H1 (cell line): ENCODE measurements around the gene PPP1R1A. TPM values are rescaled to one million over a fixed set of nuclear protein-coding genes. Genes with fewer than 3 reads are reported as not detected.

Experiments used
- CEBPB ChIP-seq: IDR thresholded peaks from 2 replicates; pipeline ENCODE4 v1.6.1; 2012; ENCODE audit warnings: low read depth, low read length
- CHD1 ChIP-seq: IDR thresholded peaks from 2 replicates; pipeline ENCODE4 v1.6.1; 2012; ENCODE audit warnings: low read depth, low read length, improper control_type of control experiment
- CTCF ChIP-seq, 3 experiments: IDR thresholded peaks; 1 replicate in 2 of 3; 2 replicates in 1 of 3; pipeline versions ENCODE4 v1.5.1 to v1.6.1; 2011; ENCODE audit warnings: low read length in 3 of 3, mild to moderate bottlenecking in 3 of 3, inconsistent platforms in 2 of 3, low read depth in 1 of 3, moderate library complexity in 1 of 3; ENCODE audit not compliant: insufficient read depth in 1 of 3; ENCODE audit errors: control extremely low read depth in 1 of 3
- GTF2F1 ChIP-seq: IDR thresholded peaks from 2 replicates; pipeline ENCODE4 v1.6.1; 2012; ENCODE audit warnings: low read depth, low read length, improper control_type of control experiment, borderline replicate concordance
- KDM4A ChIP-seq: IDR thresholded peaks from one replicate; pipeline ENCODE4 v1.7.1; 2012; ENCODE audit warnings: low read depth, mild to moderate bottlenecking, moderate library complexity, low read length, inconsistent platforms; ENCODE audit not compliant: severe bottlenecking
- POLR2A ChIP-seq, 2 experiments: IDR thresholded peaks; 1 replicate in 1 of 2; 2 replicates in 1 of 2; pipeline ENCODE4 v1.6.1; 2011; ENCODE audit warnings: low read depth in 2 of 2, low read length in 2 of 2, mild to moderate bottlenecking in 2 of 2; ENCODE audit errors: control extremely low read depth in 1 of 2
- POLR2AphosphoS5 ChIP-seq: IDR thresholded peaks from 2 replicates; pipeline ENCODE4 v1.6.1; 2011; ENCODE audit warnings: low read depth, low read length
- POU5F1 ChIP-seq: IDR thresholded peaks from 2 replicates; pipeline ENCODE4 v1.6.1; 2011; ENCODE audit warnings: low read depth, mild to moderate bottlenecking, low read length, moderate library complexity
- TAF7 ChIP-seq: optimal IDR thresholded peaks from 2 replicates; pipeline ENCODE3; 2011; ENCODE audit warnings: low read depth, mild to moderate bottlenecking, inconsistent platforms, low read length, moderate library complexity, borderline replicate concordance
- polyA plus RNA-seq, 7 experiments: library from polyadenylated mRNA; depleted of rRNA in 3 of 7; stranded (reverse) in 5 of 7; unstranded in 2 of 7; fragments of >200 nt in 5 of 7; fragments of 200-250 nt in 2 of 7; gene quantifications; 1 replicate in 5 of 7; 2 replicates in 1 of 7; 4 replicates in 1 of 7; pipeline versions ENCODE4 v1.2.1 to v1.2.3, GENCODE V29; 2011 to 2013; ENCODE audit warnings: missing spikeins in 2 of 7, mixed read lengths in 2 of 7
- total RNA-seq: library from RNA; stranded (reverse); fragmentation: NEBNext Ultra II Directional; extraction: Animal tissue kit (Norgen Biotek cat#: 25700); gene quantifications from 2 replicates; pipeline ENCODE4 v1.2.1, GENCODE V29; 2021
- TF ChIP-seq, protein P1 (sequence below): fragments of 300-600 bp; sonication (generic); IDR thresholded peaks from 2 replicates; pipeline ENCODE4 v1.7.1; 2012; ENCODE audit warnings: low read length, moderate library complexity, mild to moderate bottlenecking, inconsistent platforms; ENCODE audit not compliant: insufficient replicate concordance

PPP1R1A gene
- total and polyA plus RNA-seq, 2 of the 8 experiments (the other 6 are each of a cell fraction or from before 2014, with no cell fraction given) = 5.8 to 13.1 TPM

DNA sequence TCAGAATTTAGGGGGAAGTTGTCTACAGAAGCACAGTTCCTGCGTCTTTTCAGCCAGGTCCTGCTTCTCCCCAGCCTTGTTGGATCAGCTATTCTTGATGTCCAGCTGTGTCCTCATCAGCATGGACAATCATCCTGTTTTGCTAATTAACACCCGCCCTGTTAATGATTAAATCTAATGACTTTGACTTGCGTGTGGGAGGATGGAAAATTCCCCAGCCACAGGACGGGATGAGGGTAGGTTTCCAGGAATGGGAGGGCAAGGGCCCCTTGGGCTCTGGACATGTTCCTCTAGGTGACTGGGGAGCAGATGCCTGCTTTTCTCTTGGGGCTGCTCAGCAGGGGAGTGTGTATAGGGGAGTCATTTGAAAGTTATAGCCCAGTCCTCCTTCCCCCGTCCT, 5.3 kb upstream of the PPP1R1A start (continued):
- TF ChIP-seq, protein P1, sequence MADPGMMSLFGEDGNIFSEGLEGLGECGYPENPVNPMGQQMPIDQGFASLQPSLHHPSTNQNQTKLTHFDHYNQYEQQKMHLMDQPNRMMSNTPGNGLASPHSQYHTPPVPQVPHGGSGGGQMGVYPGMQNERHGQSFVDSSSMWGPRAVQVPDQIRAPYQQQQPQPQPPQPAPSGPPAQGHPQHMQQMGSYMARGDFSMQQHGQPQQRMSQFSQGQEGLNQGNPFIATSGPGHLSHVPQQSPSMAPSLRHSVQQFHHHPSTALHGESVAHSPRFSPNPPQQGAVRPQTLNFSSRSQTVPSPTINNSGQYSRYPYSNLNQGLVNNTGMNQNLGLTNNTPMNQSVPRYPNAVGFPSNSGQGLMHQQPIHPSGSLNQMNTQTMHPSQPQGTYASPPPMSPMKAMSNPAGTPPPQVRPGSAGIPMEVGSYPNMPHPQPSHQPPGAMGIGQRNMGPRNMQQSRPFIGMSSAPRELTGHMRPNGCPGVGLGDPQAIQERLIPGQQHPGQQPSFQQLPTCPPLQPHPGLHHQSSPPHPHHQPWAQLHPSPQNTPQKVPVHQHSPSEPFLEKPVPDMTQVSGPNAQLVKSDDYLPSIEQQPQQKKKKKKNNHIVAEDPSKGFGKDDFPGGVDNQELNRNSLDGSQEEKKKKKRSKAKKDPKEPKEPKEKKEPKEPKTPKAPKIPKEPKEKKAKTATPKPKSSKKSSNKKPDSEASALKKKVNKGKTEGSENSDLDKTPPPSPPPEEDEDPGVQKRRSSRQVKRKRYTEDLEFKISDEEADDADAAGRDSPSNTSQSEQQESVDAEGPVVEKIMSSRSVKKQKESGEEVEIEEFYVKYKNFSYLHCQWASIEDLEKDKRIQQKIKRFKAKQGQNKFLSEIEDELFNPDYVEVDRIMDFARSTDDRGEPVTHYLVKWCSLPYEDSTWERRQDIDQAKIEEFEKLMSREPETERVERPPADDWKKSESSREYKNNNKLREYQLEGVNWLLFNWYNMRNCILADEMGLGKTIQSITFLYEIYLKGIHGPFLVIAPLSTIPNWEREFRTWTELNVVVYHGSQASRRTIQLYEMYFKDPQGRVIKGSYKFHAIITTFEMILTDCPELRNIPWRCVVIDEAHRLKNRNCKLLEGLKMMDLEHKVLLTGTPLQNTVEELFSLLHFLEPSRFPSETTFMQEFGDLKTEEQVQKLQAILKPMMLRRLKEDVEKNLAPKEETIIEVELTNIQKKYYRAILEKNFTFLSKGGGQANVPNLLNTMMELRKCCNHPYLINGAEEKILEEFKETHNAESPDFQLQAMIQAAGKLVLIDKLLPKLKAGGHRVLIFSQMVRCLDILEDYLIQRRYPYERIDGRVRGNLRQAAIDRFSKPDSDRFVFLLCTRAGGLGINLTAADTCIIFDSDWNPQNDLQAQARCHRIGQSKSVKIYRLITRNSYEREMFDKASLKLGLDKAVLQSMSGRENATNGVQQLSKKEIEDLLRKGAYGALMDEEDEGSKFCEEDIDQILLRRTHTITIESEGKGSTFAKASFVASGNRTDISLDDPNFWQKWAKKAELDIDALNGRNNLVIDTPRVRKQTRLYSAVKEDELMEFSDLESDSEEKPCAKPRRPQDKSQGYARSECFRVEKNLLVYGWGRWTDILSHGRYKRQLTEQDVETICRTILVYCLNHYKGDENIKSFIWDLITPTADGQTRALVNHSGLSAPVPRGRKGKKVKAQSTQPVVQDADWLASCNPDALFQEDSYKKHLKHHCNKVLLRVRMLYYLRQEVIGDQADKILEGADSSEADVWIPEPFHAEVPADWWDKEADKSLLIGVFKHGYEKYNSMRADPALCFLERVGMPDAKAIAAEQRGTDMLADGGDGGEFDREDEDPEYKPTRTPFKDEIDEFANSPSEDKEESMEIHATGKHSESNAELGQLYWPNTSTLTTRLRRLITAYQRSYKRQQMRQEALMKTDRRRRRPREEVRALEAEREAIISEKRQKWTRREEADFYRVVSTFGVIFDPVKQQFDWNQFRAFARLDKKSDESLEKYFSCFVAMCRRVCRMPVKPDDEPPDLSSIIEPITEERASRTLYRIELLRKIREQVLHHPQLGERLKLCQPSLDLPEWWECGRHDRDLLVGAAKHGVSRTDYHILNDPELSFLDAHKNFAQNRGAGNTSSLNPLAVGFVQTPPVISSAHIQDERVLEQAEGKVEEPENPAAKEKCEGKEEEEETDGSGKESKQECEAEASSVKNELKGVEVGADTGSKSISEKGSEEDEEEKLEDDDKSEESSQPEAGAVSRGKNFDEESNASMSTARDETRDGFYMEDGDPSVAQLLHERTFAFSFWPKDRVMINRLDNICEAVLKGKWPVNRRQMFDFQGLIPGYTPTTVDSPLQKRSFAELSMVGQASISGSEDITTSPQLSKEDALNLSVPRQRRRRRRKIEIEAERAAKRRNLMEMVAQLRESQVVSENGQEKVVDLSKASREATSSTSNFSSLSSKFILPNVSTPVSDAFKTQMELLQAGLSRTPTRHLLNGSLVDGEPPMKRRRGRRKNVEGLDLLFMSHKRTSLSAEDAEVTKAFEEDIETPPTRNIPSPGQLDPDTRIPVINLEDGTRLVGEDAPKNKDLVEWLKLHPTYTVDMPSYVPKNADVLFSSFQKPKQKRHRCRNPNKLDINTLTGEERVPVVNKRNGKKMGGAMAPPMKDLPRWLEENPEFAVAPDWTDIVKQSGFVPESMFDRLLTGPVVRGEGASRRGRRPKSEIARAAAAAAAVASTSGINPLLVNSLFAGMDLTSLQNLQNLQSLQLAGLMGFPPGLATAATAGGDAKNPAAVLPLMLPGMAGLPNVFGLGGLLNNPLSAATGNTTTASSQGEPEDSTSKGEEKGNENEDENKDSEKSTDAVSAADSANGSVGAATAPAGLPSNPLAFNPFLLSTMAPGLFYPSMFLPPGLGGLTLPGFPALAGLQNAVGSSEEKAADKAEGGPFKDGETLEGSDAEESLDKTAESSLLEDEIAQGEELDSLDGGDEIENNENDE = no peak
- TF ChIP-seq CTCF (IDR thresholded peaks at IDR 0.05; ENCODE audit: control extremely low read depth in 1 of 3, insufficient read depth in 1 of 3, low read depth in 1 of 3, low read length in 3 of 3) = no peak
- no peak for TF ChIP-seq GTF2F1
- no peak for TF ChIP-seq POLR2AphosphoS5
- TF ChIP-seq POU5F1 = no peak
- TF ChIP-seq POLR2A (IDR thresholded peaks at IDR 0.05; ENCODE audit: control extremely low read depth in 1 of 2, low read depth in 2 of 2, low read length in 2 of 2) = no peak
- TF ChIP-seq TAF7 = no peak
- no peak for TF ChIP-seq CHD1
- TF ChIP-seq KDM4A = no peak
- no peak for TF ChIP-seq CEBPB
